ENCODE results near the gene KRTAP2-3. TPM values are rescaled to one million over a fixed set of nuclear protein-coding genes. Genes with fewer than 3 reads are reported as not detected.

KRTAP2-3 gene
- total and polyA plus RNA-seq, 12 donors = not detected

DNA sequence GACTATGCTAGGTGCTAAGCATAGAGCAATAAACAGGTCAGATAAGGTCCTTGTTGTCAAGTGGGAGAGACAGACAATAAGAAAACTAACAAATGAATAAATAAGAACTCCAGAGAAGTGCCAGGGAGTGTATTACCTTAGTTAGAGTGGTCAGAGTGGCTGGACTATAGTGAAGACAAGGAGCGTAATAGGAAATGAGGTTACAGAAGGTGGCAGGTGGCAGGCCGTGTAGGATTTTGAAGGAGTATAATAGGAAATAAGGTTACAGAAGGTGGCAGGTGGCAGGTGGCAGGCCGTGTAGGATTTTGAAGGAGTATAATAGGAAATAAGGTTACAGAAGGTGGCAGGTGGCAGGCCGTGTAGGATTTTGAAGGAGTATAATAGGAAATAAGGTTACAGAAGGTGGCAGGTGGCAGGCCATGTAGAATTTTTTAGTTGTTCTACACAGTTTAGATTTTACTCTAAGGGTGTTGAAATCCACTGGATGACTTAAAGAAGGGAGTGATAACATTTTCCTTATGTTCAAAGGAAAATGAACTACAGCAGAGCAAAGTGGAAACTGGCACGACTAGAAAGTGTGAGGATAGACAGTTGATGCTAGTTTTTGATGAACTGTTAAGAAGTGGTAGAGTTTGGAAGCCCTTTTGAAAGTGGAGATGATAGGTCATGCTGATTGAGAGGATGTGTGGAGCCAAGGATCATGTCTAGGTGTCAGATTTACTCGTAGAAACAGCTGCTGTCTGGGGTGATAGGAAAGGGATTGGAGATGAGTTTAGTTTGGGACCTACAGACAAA lies 47.4 kb downstream of the KRTAP2-3 start:
- Histone ChIP-seq H3K4me3 (no peak overlapping the region), H3K9me3 (no peaks in the 10 kb centered on the region), H3K4me1 (peaks cover 0 to 5% (median 0%) of the 10 kb centered on the region in 9 donors), H3K27me3 (peaks cover 0 to 4% (median 0%) of the 10 kb centered on the region in 7 donors), H3K36me3 (no peaks in the 10 kb centered on the region), H3K27ac (no peak overlapping the region)
- no peak for ATAC-seq
- intact Hi-C loops (cut with DNase I) = no loop called here
- 67 to 69% methylated on average over 6 of the region's 6 CpGs for WGBS, 2 donors
- no peak for DNase-seq
- TF ChIP-seq, protein P1, sequence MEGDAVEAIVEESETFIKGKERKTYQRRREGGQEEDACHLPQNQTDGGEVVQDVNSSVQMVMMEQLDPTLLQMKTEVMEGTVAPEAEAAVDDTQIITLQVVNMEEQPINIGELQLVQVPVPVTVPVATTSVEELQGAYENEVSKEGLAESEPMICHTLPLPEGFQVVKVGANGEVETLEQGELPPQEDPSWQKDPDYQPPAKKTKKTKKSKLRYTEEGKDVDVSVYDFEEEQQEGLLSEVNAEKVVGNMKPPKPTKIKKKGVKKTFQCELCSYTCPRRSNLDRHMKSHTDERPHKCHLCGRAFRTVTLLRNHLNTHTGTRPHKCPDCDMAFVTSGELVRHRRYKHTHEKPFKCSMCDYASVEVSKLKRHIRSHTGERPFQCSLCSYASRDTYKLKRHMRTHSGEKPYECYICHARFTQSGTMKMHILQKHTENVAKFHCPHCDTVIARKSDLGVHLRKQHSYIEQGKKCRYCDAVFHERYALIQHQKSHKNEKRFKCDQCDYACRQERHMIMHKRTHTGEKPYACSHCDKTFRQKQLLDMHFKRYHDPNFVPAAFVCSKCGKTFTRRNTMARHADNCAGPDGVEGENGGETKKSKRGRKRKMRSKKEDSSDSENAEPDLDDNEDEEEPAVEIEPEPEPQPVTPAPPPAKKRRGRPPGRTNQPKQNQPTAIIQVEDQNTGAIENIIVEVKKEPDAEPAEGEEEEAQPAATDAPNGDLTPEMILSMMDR (IDR thresholded peaks at IDR 0.05) = no peak

DNA sequence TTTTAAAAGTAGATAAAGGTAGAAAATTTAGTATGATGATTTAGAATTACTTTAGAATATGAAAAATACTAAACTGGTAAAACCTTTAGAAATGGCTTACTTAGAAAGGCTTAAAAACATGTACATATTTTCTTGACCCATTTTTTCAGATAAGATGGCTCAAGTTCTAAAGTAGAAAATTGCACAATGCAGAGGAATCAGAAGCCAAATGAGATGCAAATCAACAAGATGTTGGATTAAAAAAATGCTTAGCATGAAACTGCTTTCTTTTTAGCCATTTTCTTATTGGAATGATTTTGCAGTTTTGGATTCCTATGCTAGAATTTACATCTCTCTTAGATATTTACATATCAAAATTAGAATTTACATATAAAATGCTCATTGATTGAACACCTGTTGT lies 49.5 kb downstream of the KRTAP2-3 start:
- Histone ChIP-seq H3K9me3 (no peaks in the 10 kb centered on the region), H3K36me3 (no peaks in the 10 kb centered on the region), H3K4me3 (no peak overlapping the region), H3K27ac (no peak overlapping the region), H3K27me3 (peaks cover 0 to 4% (median 0%) of the 10 kb centered on the region in 7 donors), H3K4me1 (peaks cover 0 to 5% (median 0%) of the 10 kb centered on the region in 9 donors)
- ATAC-seq (no peak), DNase-seq (no peak)
- intact Hi-C loops (cut with DNase I) = no loop called here
- TF ChIP-seq, protein P1 (IDR thresholded peaks at IDR 0.05) = no peak

DNA sequence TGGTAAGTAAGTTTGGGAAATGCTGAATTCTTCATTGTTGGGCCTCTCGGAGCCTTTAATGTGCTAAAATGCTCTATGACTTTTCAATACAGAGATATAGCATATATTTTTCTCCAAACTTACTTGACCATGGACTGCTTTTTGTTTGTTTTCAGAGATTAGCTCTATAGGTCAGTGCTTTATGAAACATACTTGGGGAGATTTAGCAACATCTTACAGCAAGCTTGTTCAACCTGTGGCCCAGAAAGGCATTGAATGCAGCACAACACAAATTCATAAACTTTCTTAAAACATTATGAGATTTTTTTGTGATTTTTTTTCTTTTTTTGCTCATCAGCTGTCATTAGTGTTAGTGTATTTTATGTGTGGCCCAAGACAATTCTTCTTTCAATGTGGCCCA lies 50.0 kb downstream of the KRTAP2-3 start:
- H3K27ac ChIP-seq = no peak overlapping the region
- intact Hi-C loops (cut with DNase I) = no loop called here
- TF ChIP-seq, protein P1 (IDR thresholded peaks at IDR 0.05) = no peak

DNA sequence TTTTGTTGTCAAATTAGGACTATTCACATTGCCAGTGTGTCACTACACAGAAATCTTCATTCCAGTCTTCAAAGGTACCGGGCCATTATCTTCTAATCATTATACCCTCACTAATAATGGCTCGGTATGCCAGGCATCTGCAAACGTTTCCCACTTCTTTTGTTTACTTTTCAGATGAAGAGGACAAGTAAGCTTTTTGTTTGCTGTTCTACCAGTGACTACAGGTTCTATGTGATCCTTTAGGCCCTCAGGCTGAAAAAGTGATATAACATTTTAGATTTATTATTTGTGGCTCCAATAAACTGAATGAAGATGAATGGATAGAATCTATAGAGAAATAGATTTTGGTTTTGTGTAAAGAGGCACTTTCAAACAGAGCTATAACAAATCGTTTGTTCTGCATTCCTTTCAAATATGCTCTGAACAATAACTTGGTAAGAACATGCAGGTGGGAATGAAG lies 50.6 kb downstream of the KRTAP2-3 start:
- Histone ChIP-seq H3K9me3 (no peaks in the 10 kb centered on the region), H3K4me3 (no peak overlapping the region), H3K27ac (no peak overlapping the region), H3K27me3 (peaks cover 0 to 3% (median 0%) of the 10 kb centered on the region in 7 donors), H3K36me3 (no peaks in the 10 kb centered on the region), H3K4me1 (peaks cover 0 to 5% (median 0%) of the 10 kb centered on the region in 9 donors)
- TF ChIP-seq, protein P1 (IDR thresholded peaks at IDR 0.05) = no peak
- no peak for ATAC-seq
- intact Hi-C loops (cut with DNase I) = no loop called here
- no peak for DNase-seq
- WGBS, 2 donors = 44 to 46% methylated on average over 4 of the region's 4 CpGs

More for the DNA sequence above, 50.0 kb downstream of the KRTAP2-3 start:
- Histone ChIP-seq H3K27me3 (peaks cover 0 to 3% (median 0%) of the 10 kb centered on the region in 7 donors), H3K36me3 (no peaks in the 10 kb centered on the region), H3K4me1 (peaks cover 0 to 5% (median 0%) of the 10 kb centered on the region in 9 donors), H3K4me3 (no peak overlapping the region), H3K9me3 (no peaks in the 10 kb centered on the region)
- DNase-seq (no peak), ATAC-seq (no peak)
- 81 to 85% methylated on average over 1 of the region's 1 CpG for WGBS, 2 donors

Other genes starting within 250 kb of the KRTAP2-3 start
Only the 30 nearest of the 38 such genes appear.
- gene KRT20, start 174.9 kb downstream of the KRTAP2-3 start, total RNA-seq = not detected
- gene KRT20, start 174.9 kb downstream of the KRTAP2-3 start, polyA plus RNA-seq = not detected
- gene KRT23, start 122.5 kb downstream of the KRTAP2-3 start, total RNA-seq = under 1 TPM in 3 of 10 donors, not detected in 7; 0.19 to 0.25 (median 0.23) TPM
- gene KRT23, start 122.5 kb downstream of the KRTAP2-3 start, polyA plus RNA-seq = under 1 TPM in 1 of 2 donors, not detected in 1; 0.01 TPM
- gene KRT39, start 93.2 kb downstream of the KRTAP2-3 start, total RNA-seq = not detected
- gene KRT39, start 93.2 kb downstream of the KRTAP2-3 start, polyA plus RNA-seq = not detected
- gene KRT40, start 75.8 kb downstream of the KRTAP2-3 start, total RNA-seq = not detected
- not detected for gene KRT40, start 75.8 kb downstream of the KRTAP2-3 start, polyA plus RNA-seq
- gene KRTAP3-3, start 66.0 kb downstream of the KRTAP2-3 start, total RNA-seq = not detected
- gene KRTAP3-3, start 66.0 kb downstream of the KRTAP2-3 start, polyA plus RNA-seq = not detected
- gene KRTAP3-2, start 60.2 kb downstream of the KRTAP2-3 start, total RNA-seq = not detected
- gene KRTAP3-2, start 60.2 kb downstream of the KRTAP2-3 start, polyA plus RNA-seq = not detected
- gene KRTAP3-1, start 51.0 kb downstream of the KRTAP2-3 start, total RNA-seq = not detected
- gene KRTAP3-1, start 51.0 kb downstream of the KRTAP2-3 start, polyA plus RNA-seq = not detected
- not detected for gene KRTAP1-5, start 32.9 kb downstream of the KRTAP2-3 start, total RNA-seq
- gene KRTAP1-5, start 32.9 kb downstream of the KRTAP2-3 start, polyA plus RNA-seq = not detected
- not detected for gene KRTAP1-4, start 29.9 kb downstream of the KRTAP2-3 start, total RNA-seq
- not detected for gene KRTAP1-4, start 29.9 kb downstream of the KRTAP2-3 start, polyA plus RNA-seq
- not detected for gene KRTAP1-3, start 25.2 kb downstream of the KRTAP2-3 start, total RNA-seq
- gene KRTAP1-3, start 25.2 kb downstream of the KRTAP2-3 start, polyA plus RNA-seq = not detected
- gene KRTAP1-1, start 18.7 kb downstream of the KRTAP2-3 start, total RNA-seq = not detected
- gene KRTAP1-1, start 18.7 kb downstream of the KRTAP2-3 start, polyA plus RNA-seq = not detected
- not detected for gene KRTAP2-1, start 12.8 kb downstream of the KRTAP2-3 start, total RNA-seq
- gene KRTAP2-1, start 12.8 kb downstream of the KRTAP2-3 start, polyA plus RNA-seq = not detected
- not detected for gene KRTAP2-2, start 4.9 kb downstream of the KRTAP2-3 start, total RNA-seq
- not detected for gene KRTAP2-2, start 4.9 kb downstream of the KRTAP2-3 start, polyA plus RNA-seq
- gene KRTAP2-4, start 5.8 kb upstream of the KRTAP2-3 start, total RNA-seq = not detected
- not detected for gene KRTAP2-4, start 5.8 kb upstream of the KRTAP2-3 start, polyA plus RNA-seq
- not detected for gene KRTAP4-7, start 24.0 kb upstream of the KRTAP2-3 start, total RNA-seq
- not detected for gene KRTAP4-7, start 24.0 kb upstream of the KRTAP2-3 start, polyA plus RNA-seq
- gene KRTAP4-8, start 38.0 kb upstream of the KRTAP2-3 start, total RNA-seq = not detected
- not detected for gene KRTAP4-8, start 38.0 kb upstream of the KRTAP2-3 start, polyA plus RNA-seq
- gene KRTAP4-16, start 42.1 kb upstream of the KRTAP2-3 start, total RNA-seq = not detected
- gene KRTAP4-16, start 42.1 kb upstream of the KRTAP2-3 start, polyA plus RNA-seq = not detected
- gene KRTAP4-9, start 45.3 kb upstream of the KRTAP2-3 start, total RNA-seq = not detected
- not detected for gene KRTAP4-9, start 45.3 kb upstream of the KRTAP2-3 start, polyA plus RNA-seq
- gene KRTAP4-11, start 58.3 kb upstream of the KRTAP2-3 start, total RNA-seq = not detected
- not detected for gene KRTAP4-11, start 58.3 kb upstream of the KRTAP2-3 start, polyA plus RNA-seq
- not detected for gene KRTAP4-12, start 64.1 kb upstream of the KRTAP2-3 start, total RNA-seq
- gene KRTAP4-12, start 64.1 kb upstream of the KRTAP2-3 start, polyA plus RNA-seq = not detected
- gene KRTAP4-6, start 80.4 kb upstream of the KRTAP2-3 start, total RNA-seq = not detected
- not detected for gene KRTAP4-6, start 80.4 kb upstream of the KRTAP2-3 start, polyA plus RNA-seq
- gene KRTAP4-5, start 89.7 kb upstream of the KRTAP2-3 start, total RNA-seq = not detected
- gene KRTAP4-5, start 89.7 kb upstream of the KRTAP2-3 start, polyA plus RNA-seq = not detected
- not detected for gene KRTAP4-4, start 100.6 kb upstream of the KRTAP2-3 start, total RNA-seq
- not detected for gene KRTAP4-4, start 100.6 kb upstream of the KRTAP2-3 start, polyA plus RNA-seq
- gene KRTAP4-3, start 108.1 kb upstream of the KRTAP2-3 start, total RNA-seq = not detected
- not detected for gene KRTAP4-3, start 108.1 kb upstream of the KRTAP2-3 start, polyA plus RNA-seq
- gene KRTAP4-2, start 118.1 kb upstream of the KRTAP2-3 start, total RNA-seq = not detected
- not detected for gene KRTAP4-2, start 118.1 kb upstream of the KRTAP2-3 start, polyA plus RNA-seq
- gene KRTAP4-1, start 124.8 kb upstream of the KRTAP2-3 start, total RNA-seq = not detected
- gene KRTAP4-1, start 124.8 kb upstream of the KRTAP2-3 start, polyA plus RNA-seq = not detected
- not detected for gene KRTAP9-1, start 129.8 kb upstream of the KRTAP2-3 start, total RNA-seq
- gene KRTAP9-1, start 129.8 kb upstream of the KRTAP2-3 start, polyA plus RNA-seq = not detected
- not detected for gene KRTAP9-2, start 166.5 kb upstream of the KRTAP2-3 start, total RNA-seq
- gene KRTAP9-2, start 166.5 kb upstream of the KRTAP2-3 start, polyA plus RNA-seq = not detected
- not detected for gene KRTAP9-3, start 172.3 kb upstream of the KRTAP2-3 start, total RNA-seq
- not detected for gene KRTAP9-3, start 172.3 kb upstream of the KRTAP2-3 start, polyA plus RNA-seq
- not detected for gene KRTAP9-8, start 177.9 kb upstream of the KRTAP2-3 start, total RNA-seq
- not detected for gene KRTAP9-8, start 177.9 kb upstream of the KRTAP2-3 start, polyA plus RNA-seq